Neuron (in vitro differentiated cells): ENCODE measurements around the gene ZFAND3.

Experiments used
- H2AFZ ChIP-seq: one replicate; pipeline ENCODE4 v1.6.1; 2013; ENCODE audit warnings: low read depth, mild to moderate bottlenecking, inconsistent platforms, low read length, moderate library complexity
- H3K27me3 ChIP-seq: one replicate; pipeline ENCODE4 v1.6.1; 2013; ENCODE audit warnings: low read length; ENCODE audit not compliant: insufficient read depth
- H3K36me3 ChIP-seq: one replicate; pipeline ENCODE4 v1.6.1; 2013; ENCODE audit warnings: low read length; ENCODE audit not compliant: insufficient read depth
- H3K4me1 ChIP-seq: one replicate; pipeline ENCODE4 v1.6.1; 2013; ENCODE audit warnings: low read length; ENCODE audit not compliant: insufficient read depth
- H3K4me3 ChIP-seq: 2 replicates; pipeline ENCODE4 v1.5.1; 2013; ENCODE audit warnings: mild to moderate bottlenecking, low read length, moderate library complexity
- H3K9me3 ChIP-seq: one replicate; pipeline ENCODE4 v1.6.1; 2013; ENCODE audit warnings: low read length

Gene ZFAND3

DNA sequence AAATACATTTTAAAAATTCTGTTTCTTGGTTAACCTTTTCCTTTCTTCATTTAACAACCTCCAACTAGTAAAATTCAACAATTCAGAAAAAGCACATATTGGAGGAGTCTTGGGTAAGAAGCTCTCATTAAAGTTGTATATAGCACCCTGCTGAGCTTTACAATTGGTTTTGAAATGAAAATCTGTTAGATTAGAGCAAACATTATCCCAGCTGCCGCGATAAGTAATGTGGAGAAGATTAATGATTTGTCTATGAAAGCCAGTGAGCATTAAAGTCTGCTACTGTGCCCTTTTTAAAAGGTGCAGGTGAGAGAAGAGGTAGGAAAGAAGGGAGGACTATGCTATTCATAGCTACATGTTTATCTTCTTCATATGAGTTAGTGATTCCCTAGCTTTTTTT is 201.5 kb downstream of the ZFAND3 start:
- Histone ChIP-seq H3K4me3 (no peak overlapping the region), H3K36me3 (no peaks in the 10 kb centered on the region), H3K4me1 (peaks cover 7% of the 10 kb centered on the region), H3K27me3 (no peaks in the 10 kb centered on the region), H3K9me3 (no peaks in the 10 kb centered on the region), H2AFZ (no peak overlapping the region)

DNA sequence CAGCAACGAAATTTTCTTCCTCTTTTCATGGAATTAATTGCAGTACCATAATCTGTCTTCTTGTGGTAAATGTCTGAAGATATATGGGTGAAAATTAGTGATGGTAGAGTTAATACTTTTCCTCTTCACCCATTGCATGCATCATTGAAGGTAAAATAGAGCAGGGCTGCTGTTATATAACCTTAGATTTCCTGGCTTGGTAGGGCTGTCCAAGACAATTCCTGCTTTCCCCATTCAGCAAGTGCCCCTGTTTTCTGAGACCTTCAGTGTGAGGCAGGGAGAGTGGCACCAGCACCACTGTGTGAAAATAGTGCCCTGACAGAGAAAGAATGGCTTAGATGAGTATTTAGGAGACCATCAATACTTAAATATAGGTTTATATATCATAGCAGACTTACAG is 202.0 kb downstream of the ZFAND3 start:
- no peaks in the 10 kb centered on the region for H3K9me3 ChIP-seq
- no peak overlapping the region for H2AFZ ChIP-seq
- H3K4me1 ChIP-seq, result peaks cover 7% of the 10 kb centered on the region
- no peaks in the 10 kb centered on the region for H3K27me3 ChIP-seq
- H3K36me3 ChIP-seq, result no peaks in the 10 kb centered on the region
- no peak overlapping the region for H3K4me3 ChIP-seq

DNA sequence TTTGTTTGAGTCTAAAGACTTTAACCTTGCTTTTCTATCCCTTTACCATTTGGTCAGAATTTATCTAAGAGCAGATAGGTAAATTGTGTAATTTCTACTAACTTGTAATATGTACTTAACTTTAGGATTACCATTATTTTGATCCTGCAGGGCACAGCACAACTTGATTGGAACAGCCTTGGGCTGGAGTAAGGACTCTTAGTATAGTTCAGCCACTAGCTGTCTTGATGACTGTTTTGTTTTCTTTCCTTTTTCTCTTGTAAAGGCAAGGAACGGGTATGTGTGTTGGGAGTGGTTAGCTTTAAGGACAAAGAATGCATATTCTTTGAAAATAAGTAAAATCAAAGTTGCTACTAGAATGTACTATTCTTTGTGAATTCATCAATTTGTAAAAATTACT is 203.2 kb downstream of the ZFAND3 start:
- Histone ChIP-seq H2AFZ (no peak overlapping the region), H3K27me3 (no peaks in the 10 kb centered on the region), H3K4me1 (peaks cover 8% of the 10 kb centered on the region), H3K4me3 (no peak overlapping the region), H3K9me3 (no peaks in the 10 kb centered on the region), H3K36me3 (no peaks in the 10 kb centered on the region)

DNA sequence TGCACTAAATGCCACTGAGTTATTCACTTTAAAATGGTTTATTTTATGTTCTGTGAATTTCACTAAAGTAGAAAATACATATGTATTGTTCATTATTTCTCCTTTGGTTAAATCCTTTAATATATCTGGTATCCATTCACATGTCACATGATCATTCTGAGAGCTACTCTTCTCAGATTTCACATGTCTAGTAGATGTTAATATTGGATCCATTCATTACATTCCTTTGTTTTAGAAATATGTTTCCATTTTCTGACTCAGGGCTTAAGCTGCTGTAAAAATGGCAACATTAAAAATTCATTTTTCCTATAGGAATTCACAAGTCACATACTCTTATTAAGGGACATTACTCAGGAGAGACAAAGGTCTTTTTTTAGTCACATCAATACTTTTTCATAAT is 205.4 kb downstream of the ZFAND3 start:
- peaks cover 12% of the 10 kb centered on the region for H3K4me1 ChIP-seq
- H3K27me3 ChIP-seq, result no peaks in the 10 kb centered on the region
- H3K36me3 ChIP-seq, result no peaks in the 10 kb centered on the region
- H3K4me3 ChIP-seq, result no peak overlapping the region
- no peaks in the 10 kb centered on the region for H3K9me3 ChIP-seq
- H2AFZ ChIP-seq, result no peak overlapping the region

DNA sequence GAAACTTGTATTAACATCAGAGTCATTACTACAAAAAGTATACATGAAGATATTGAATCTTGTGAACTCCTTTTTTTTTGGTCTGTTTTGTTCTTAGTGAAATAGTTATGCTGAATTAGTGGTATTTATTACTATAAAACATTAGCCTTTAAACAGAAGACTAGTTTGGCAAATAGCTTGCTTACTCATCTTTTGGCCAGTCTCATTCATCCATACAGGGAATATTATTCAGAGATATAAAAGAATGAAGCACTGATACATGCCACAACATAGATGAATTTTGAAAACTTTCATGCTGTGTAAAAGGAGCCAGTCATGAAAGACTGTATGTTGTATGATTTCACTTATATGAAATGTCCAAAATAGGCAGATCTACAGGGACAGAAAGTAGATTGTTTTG is 205.9 kb downstream of the ZFAND3 start:
- Histone ChIP-seq H2AFZ (no peak overlapping the region), H3K27me3 (no peaks in the 10 kb centered on the region), H3K36me3 (no peaks in the 10 kb centered on the region), H3K4me1 (peaks cover 12% of the 10 kb centered on the region), H3K9me3 (no peaks in the 10 kb centered on the region), H3K4me3 (no peak overlapping the region)

DNA sequence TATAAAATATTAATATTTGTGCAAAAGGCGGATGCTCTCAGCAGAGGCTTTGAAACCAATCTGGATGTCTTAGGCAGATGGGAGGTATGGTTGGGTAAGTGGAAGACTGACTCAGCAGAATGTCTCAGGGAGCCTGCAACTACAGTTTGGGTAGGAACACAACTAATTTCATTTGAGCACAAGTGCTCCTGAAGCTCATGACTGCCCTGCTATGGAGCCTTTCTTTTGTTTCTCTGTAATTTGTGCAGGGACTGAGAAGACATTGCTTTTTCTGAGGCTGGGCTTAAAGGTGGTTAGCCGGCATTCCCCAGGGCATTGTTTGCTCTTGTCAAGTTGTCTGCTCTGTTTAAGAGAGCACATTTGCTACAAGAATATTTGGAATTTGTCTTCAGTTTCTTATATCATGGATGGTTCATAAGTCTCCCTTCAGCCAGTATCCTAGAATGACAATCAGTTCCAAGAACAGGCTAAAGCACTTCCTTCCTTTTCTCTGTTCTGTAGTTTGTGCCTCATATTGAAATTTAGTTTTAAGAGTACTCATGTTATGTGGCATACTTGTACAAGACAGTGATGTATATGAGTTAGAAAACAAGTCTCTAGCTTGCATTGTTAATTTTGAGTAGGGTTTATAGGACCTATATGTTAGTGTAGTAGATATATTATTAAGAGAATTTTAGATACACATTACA is 208.3 kb downstream of the ZFAND3 start:
- Histone ChIP-seq H3K27me3 (no peaks in the 10 kb centered on the region), H3K4me3 (no peak overlapping the region), H3K9me3 (no peaks in the 10 kb centered on the region), H2AFZ (no peak overlapping the region), H3K36me3 (no peaks in the 10 kb centered on the region), H3K4me1 (peaks cover 10% of the 10 kb centered on the region)

DNA sequence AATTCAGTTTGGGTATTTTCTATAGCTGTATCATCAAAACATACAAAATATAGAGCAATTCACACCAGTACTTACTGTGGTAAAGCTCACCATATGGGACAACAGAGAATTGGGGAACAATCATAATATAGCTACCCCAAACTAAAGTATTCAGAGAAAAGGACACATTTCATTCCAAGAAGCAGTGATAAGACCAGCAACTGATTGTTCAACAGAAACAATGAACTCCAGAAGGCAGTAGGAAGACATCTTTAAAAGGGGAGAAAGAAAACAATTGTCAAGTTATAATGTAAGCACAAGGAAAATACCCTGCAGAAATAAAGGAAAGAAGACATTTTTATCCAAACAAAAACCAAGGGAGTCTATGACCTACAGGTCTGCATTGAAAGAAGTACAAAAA is 210.9 kb downstream of the ZFAND3 start:
- H3K9me3 ChIP-seq, result no peaks in the 10 kb centered on the region
- H3K4me3 ChIP-seq, result no peak overlapping the region
- H3K4me1 ChIP-seq, result peaks cover 33% of the 10 kb centered on the region
- no peaks in the 10 kb centered on the region for H3K36me3 ChIP-seq
- no peaks in the 10 kb centered on the region for H3K27me3 ChIP-seq
- no peak overlapping the region for H2AFZ ChIP-seq

DNA sequence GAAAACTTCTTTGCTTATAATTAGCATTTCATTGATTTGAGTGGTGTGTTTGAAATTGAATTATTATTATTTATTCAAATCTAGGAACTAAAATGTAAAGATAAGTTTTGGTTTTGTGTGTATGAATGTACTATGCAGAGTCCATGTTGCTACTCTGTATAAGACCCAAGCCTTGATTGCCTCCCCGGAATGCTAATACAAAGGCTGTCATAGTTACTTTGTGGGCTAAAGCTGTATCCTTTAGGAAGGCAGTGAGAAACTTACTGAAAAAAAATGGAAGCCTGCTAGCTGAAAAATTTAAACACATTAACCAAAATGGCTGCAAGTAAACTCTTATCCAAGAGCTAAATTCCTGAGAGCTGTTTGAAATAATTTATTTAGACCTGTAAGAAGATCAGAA is 213.3 kb downstream of the ZFAND3 start:
- H3K4me1 ChIP-seq, result peaks cover 33% of the 10 kb centered on the region
- no peaks in the 10 kb centered on the region for H3K36me3 ChIP-seq
- H3K9me3 ChIP-seq, result no peaks in the 10 kb centered on the region

DNA sequence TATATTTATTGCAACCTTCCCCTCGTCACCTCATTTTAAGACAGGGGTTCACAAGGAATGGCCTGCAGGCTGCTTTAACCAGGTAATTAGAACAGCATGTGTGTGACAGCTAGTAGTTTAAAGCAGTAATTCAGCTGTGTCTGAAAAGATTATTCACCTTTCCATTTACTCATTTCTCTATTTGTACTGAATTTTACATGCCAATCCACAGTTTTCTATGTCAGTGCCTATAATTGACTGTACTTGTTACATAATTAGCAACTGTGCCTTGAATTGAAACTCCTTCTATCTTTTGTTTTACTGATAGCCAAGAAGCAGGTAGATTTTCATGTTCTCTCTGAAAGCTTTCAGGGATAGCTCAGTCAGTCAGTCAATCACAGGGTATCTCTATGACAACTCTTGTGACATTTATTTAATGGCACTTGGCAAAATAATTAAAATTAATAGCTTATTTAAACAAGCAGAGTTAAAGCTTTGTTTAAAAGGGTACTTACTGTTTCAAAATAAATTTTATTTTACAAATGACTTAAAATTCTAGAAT is 214.0 kb downstream of the ZFAND3 start:
- Histone ChIP-seq H3K9me3 (no peaks in the 10 kb centered on the region), H2AFZ (no peak overlapping the region), H3K4me3 (no peak overlapping the region), H3K4me1 (peaks cover 31% of the 10 kb centered on the region), H3K36me3 (no peaks in the 10 kb centered on the region), H3K27me3 (no peaks in the 10 kb centered on the region)

More for the DNA sequence above, 213.3 kb downstream of the ZFAND3 start:
- no peaks in the 10 kb centered on the region for H3K27me3 ChIP-seq
- H2AFZ ChIP-seq, result no peak overlapping the region
- no peak overlapping the region for H3K4me3 ChIP-seq

DNA sequence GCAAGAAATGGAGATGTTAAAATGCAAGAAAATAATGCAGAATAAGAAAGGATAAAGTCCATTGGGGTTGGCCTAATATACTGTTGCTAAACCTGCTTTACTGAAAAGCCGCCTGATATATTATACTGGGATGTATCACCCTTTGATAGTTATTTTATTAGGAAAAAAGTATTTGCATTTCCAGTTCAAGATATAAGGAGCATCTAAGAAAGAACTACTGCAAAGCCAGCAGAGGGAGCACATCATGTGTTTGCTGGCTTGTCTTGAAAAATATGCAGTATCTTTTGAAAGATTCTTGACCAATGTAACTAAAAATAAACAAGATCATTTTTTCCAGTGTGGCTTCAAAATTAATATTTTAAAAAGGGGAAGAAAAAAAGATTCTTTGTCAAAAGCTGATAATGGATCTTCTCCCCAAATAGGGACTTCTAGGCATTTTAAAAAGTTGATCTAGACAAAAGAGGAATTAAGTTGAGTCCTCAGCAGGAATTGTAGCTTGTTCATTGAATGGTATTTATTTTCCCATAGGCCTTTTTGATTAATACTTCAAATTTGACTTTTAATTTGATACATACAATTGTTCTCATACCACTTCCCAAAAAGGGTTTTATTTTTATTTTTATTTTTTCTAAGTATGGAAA is 214.9 kb downstream of the ZFAND3 start:
- Histone ChIP-seq H3K27me3 (no peaks in the 10 kb centered on the region), H3K4me3 (no peak overlapping the region), H2AFZ (no peak overlapping the region), H3K36me3 (no peaks in the 10 kb centered on the region), H3K4me1 (peaks cover 31% of the 10 kb centered on the region), H3K9me3 (no peaks in the 10 kb centered on the region)

DNA sequence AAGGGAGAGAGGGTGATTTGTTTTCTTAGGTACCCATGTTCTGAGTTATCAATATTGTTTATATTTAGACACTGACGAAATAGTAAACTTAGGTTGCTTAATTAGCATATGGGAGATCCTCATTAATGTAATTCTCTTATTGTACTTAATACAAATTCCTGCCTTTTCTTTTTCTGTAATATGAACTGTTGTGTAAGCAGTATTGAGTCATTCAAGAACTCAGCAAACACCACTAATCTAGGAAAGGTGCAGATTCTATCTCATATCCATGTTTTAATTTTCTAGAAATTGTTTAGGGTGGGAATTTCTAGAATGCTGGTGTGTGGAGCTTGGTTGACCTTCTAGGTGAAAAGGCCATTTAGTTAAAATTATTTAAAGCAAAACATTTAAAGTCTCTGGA is 216.0 kb downstream of the ZFAND3 start:
- Histone ChIP-seq H3K36me3 (no peaks in the 10 kb centered on the region), H2AFZ (no peak overlapping the region), H3K9me3 (no peaks in the 10 kb centered on the region), H3K27me3 (no peaks in the 10 kb centered on the region), H3K4me1 (peaks cover 31% of the 10 kb centered on the region), H3K4me3 (no peak overlapping the region)

DNA sequence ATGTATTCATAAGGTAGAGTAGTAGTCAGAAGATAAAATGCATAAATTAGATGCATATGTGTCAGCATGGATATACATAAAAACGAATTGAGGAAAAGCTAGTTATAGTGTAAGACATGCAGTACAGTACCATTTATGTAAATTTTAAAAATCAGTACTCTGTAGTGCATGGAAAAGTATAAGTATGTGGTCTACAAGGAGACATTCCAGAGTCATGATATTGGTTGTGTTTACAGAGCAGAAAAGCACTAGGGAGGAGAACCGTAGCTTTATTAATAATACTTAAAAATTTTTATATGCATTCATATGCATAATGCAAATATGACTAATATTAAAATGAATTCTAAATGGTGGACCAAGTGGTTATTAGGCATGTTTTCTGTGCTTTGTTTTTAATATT is 220.0 kb downstream of the ZFAND3 start:
- no peak overlapping the region for H2AFZ ChIP-seq
- H3K4me3 ChIP-seq, result no peak overlapping the region
- peaks cover 10% of the 10 kb centered on the region for H3K4me1 ChIP-seq
- H3K27me3 ChIP-seq, result no peaks in the 10 kb centered on the region
- H3K36me3 ChIP-seq, result no peaks in the 10 kb centered on the region
- no peaks in the 10 kb centered on the region for H3K9me3 ChIP-seq

DNA sequence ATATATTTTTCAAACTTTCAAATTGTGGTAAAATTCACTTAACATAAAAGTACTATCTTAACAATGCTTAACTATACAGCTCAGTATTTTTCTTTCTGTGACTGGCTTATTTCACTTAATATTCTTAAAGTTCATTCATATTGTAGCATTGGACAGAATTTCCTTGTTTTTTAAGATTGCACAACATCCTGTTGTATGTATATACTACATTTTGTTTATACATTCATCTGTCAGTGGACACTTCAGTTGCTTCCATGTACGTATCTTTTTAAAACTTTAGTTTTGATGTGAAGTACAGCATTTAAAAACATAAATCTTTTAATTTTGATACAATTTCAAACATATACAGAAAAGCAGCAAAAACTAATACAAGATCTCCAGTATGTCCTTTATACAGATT is 220.7 kb downstream of the ZFAND3 start:
- H3K27me3 ChIP-seq, result no peaks in the 10 kb centered on the region
- H3K4me1 ChIP-seq, result peaks cover 4% of the 10 kb centered on the region
- H3K4me3 ChIP-seq, result no peak overlapping the region
- H3K9me3 ChIP-seq, result no peaks in the 10 kb centered on the region
- no peak overlapping the region for H2AFZ ChIP-seq
- no peaks in the 10 kb centered on the region for H3K36me3 ChIP-seq
